SH-SY5Y (cell line): ENCODE measurements around the gene AQP5.

Experiments
- GATA2 ChIP-seq: IDR thresholded peaks from 2 replicates; pipeline ENCODE4 v1.6.1; 2011; ENCODE audit warnings: mild to moderate bottlenecking, low read depth, low read length
- GATA3 ChIP-seq: IDR thresholded peaks from 2 replicates; pipeline ENCODE4 v1.6.1; 2011; ENCODE audit warnings: low read depth, mild to moderate bottlenecking, low read length, moderate library complexity

GRCh38 chr12:49922349-49923034 lies 39.2 kb upstream of the AQP5 start:
- TF ChIP-seq GATA2, result no peak
- no peak for TF ChIP-seq GATA3
